IPS-20b (cell line): ENCODE results near the gene COL18A1.

Experiments
- H3K27ac ChIP-seq: one replicate; pipeline ENCODE4 v1.5.1; 2013; ENCODE audit warnings: low read length
- H3K27me3 ChIP-seq: 2 replicates; pipeline ENCODE4 v1.6.1; 2013; ENCODE audit warnings: mild to moderate bottlenecking, low read length, inconsistent platforms; ENCODE audit not compliant: insufficient read depth
- H3K36me3 ChIP-seq: 2 replicates; pipeline ENCODE4 v1.6.1; 2013; ENCODE audit warnings: low read depth, mild to moderate bottlenecking, inconsistent platforms, low read length, moderate library complexity; ENCODE audit not compliant: insufficient read depth
- H3K4me1 ChIP-seq: 2 replicates; pipeline ENCODE4 v1.6.1; 2013; ENCODE audit warnings: mild to moderate bottlenecking, control low read depth, inconsistent platforms, low read length, moderate library complexity; ENCODE audit not compliant: insufficient read depth
- H3K4me3 ChIP-seq: 2 replicates; pipeline ENCODE4 v1.5.1; 2013; ENCODE audit warnings: mild to moderate bottlenecking, low read length, inconsistent platforms
- H3K9ac ChIP-seq: 2 replicates; pipeline ENCODE4 v1.6.1; 2013; ENCODE audit warnings: low read depth, mild to moderate bottlenecking, inconsistent platforms, low read length, moderate library complexity
- H3K9me3 ChIP-seq: 2 replicates; pipeline ENCODE4 v1.6.1; 2013; ENCODE audit warnings: mild to moderate bottlenecking, low read depth, low read length, inconsistent platforms; ENCODE audit not compliant: insufficient read depth

The COL18A1 gene

DNA sequence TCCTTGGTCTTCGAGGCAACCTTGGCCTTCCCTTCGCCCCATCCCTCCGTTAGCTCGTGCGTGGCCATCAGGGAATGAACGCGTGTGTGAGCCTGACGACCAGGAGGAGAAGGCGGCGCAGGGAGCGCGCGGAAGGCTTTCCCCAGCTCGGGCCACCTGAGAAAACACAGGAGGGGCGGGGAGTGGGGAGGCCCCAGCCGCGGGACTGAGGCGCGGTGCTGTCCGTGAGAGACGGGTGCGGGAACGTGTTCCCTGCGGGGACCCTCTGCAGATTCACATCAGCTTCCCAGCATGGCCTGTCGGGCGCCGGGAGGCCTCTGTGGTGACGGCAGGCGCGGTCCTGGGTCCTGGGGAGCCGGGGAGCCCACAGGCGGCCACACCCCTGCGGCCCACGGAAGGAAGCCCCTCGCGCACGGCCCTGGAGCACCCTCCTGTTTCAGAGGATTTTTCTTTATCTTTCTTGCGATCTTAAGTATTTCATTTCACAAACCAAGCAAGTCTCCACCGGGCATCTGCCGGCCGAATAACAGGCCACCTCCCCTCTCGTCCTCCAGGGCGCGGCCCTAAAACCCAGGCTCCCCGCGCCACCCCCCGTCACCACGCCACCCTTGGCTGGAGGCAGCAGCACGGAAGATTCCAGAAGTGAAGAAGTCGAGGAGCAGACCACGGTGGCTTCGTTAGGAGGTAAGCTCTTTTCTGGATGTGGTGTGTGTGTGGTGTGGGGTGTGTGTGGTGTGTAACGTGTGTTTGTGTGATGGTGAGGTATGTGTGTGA lies 71.0 kb downstream of the COL18A1 start:
- Histone ChIP-seq H3K36me3 (peaks cover 66% of the 10 kb centered on the region), H3K4me1 (no peaks in the 10 kb centered on the region), H3K27me3 (no peaks in the 10 kb centered on the region), H3K9ac (no peak overlapping the region), H3K4me3 (no peak overlapping the region), H3K9me3 (no peaks in the 10 kb centered on the region), H3K27ac (no peak overlapping the region)

DNA sequence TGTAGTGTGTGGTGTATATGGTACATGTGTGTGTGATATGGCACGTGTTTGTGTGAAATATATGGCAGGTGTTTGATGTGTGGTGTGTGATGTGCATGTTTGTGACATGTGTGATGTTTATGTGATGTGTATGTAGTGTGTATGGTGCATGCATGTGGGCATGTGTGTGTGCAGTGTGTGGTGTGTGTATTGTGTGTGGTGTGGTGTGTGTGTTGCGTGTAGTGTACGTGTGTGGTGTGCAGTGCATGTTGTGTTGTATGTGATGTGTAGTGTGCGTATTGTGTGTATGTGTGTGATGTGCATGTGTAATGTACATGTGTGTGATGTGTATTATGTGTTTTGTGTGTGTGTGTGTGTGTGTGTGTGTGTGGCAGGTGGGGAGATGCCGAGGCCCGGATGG lies 71.6 kb downstream of the COL18A1 start:
- H3K9me3 ChIP-seq = no peaks in the 10 kb centered on the region
- H3K4me3 ChIP-seq = no peak overlapping the region
- peaks cover 72% of the 10 kb centered on the region for H3K36me3 ChIP-seq
- H3K9ac ChIP-seq = no peak overlapping the region
- no peaks in the 10 kb centered on the region for H3K27me3 ChIP-seq
- H3K4me1 ChIP-seq = no peaks in the 10 kb centered on the region
- H3K27ac ChIP-seq = no peak overlapping the region

DNA sequence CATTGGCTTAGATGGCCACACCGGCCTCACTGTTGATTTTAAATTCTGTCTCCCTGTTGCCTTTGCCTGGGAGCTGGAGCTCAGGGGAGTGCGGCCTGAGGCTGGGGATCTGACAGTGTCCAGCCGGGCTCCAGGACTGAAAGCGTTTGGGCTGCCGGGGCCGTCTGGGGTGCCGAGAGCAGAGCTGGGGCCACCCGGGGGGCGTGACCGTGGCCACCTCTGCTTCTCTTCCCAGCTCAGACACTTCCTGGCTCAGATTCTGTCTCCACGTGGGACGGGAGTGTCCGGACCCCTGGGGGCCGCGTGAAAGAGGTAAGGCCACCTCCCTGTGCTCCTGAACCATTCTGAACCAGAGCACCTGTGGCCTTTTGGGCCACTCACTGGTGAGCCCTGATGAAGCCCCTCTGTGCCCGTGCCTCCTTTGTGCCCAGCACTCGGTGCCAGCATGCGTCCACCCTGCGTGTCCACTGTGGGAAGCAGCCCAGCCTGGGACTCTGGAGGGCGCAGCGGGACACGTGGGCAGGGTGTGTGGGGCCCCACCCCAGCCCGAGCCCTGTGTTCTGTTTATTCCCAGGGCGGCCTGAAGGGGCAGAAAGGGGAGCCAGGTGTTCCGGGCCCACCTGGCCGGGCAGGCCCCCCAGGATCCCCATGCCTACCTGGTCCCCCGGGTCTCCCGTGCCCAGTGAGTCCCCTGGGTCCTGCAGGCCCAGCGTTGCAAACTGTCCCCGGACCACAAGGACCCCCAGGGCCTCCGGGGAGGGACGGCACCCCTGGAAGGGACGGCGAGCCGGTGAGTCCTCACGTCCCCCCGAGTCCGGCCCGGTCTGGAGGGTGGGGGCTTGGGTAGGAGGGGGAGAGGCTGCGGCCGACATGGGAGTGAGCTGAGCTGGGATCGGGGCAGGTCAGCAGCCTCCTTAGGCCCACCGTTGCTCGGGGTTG lies 72.5 kb downstream of the COL18A1 start:
- no peaks in the 10 kb centered on the region for H3K27me3 ChIP-seq
- H3K4me3 ChIP-seq = no peak overlapping the region
- H3K27ac ChIP-seq = no peak overlapping the region
- no peaks in the 10 kb centered on the region for H3K9me3 ChIP-seq
- H3K36me3 ChIP-seq = peaks cover 80% of the 10 kb centered on the region
- H3K9ac ChIP-seq = no peak overlapping the region
- no peaks in the 10 kb centered on the region for H3K4me1 ChIP-seq

DNA sequence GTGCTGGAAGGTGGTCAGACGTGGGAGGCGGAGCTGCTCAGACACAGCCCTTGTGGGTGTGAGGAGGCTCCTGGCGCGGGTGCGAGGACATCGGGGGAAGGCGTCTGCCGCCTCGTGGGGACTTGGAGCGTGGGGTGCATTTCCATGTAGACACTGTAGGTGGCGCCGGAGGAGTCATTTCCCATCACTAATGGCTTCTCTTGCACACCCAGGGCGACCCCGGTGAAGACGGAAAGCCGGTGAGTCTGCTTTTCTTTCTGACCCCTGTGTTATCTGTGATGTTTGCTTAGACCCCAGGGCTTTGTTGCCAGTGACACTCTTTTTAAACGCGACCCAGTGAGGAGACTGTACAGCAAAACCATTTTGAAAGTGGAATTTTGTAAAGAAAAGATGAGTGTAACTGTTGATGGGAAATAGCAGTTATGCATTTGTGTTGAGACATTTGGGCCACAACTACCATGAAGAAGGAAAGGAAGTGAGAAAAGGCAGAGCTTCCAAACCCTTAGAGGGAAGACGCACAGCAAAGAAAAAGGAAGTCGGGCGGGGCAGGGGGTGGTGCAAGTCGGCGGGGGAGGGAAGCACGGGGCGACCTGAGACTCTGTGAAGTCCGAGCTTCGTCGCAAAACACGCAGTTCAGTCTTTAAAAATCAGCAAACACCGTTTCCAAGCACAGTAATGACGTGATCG lies 73.3 kb downstream of the COL18A1 start:
- H3K4me3 ChIP-seq = no peak overlapping the region

DNA sequence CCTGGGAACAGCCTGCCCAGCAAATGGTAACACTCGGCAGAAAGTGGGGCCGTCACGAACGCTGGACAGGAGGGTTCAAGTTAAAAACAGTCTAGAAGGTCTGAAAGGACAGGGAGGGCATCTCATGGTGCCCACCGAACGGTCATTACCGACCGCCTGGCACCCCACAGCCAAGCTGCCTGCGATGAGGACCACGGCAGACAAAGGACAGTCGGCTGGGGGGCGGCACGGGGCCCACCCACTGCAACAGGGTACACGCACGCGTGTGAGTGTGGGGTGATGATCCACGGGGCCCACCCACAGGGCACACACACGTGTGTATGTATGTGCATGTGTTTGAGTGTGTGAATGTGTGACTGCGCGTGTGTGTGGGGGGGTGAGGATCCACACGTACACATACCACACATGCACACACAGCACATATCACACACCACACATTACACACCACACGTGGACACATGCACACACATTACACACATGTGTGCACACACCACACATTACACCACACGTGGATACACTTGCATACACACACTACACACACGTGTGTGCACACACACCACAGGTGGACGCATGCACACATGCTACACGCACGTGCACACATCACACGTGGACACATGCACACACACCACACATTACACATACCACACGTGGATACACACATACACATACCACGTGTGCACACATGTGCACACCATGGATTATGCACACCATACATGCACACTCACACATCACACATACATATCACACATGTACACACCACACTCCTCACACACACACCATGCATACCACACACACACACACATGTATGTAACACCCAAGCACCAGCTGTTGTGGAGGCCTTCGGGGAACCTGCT lies 74.1 kb downstream of the COL18A1 start:
- no peaks in the 10 kb centered on the region for H3K4me1 ChIP-seq
- no peaks in the 10 kb centered on the region for H3K27me3 ChIP-seq
- no peak overlapping the region for H3K4me3 ChIP-seq
- H3K36me3 ChIP-seq = peaks cover 84% of the 10 kb centered on the region
- H3K27ac ChIP-seq = no peak overlapping the region
- no peak overlapping the region for H3K9ac ChIP-seq
- H3K9me3 ChIP-seq = no peaks in the 10 kb centered on the region

More for the DNA sequence above, 73.3 kb downstream of the COL18A1 start:
- Histone ChIP-seq H3K36me3 (peaks cover 84% of the 10 kb centered on the region), H3K9ac (no peak overlapping the region), H3K9me3 (no peaks in the 10 kb centered on the region), H3K4me1 (no peaks in the 10 kb centered on the region), H3K27ac (no peak overlapping the region), H3K27me3 (no peaks in the 10 kb centered on the region)

DNA sequence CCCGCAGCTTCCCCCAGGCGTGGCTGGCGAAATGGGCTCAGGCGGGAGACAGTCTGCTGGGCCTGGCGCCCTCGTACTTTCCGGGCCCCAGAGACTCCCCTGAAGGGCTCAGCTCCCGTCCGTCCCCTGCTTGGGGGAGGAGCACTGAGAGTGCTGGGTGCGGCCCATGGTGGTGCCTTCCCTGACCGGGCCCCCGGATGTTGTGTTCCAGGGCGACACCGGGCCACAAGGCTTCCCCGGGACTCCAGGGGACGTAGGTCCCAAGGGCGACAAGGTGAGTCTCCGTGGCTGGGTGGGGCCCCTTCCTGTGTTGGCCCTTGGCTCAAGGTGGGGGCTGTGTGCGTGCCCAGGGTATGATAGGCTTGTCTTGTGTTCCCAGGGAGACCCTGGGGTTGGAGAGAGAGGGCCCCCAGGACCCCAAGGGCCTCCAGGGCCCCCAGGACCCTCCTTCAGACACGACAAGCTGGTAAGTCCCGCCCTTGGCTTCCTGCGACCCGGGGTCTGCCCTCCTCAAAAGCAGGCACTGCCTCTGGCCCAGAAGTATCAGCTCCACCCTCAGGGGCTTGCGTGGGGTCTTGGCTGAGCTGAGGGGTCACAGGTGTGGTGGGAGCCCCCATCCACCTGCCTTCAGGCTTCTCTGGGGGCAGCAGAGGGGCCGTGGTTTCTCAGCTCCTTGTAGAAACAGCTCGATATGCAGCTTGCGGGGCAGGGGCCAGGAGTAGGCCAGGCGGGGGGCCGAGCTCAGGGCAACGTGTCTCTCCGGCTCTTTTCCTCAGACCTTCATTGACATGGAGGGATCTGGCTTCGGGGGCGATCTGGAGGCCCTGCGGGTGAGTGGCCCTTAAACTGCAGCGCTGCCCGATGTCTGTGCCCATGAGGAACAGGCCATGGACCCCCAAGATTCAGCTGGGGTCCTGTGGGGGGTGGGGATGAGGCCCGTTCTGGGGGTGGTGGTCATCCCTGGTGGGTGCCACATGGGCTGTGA lies 75.0 kb downstream of the COL18A1 start:
- no peaks in the 10 kb centered on the region for H3K27me3 ChIP-seq
- peaks cover 83% of the 10 kb centered on the region for H3K36me3 ChIP-seq
- H3K9me3 ChIP-seq = no peaks in the 10 kb centered on the region
- H3K9ac ChIP-seq = no peak overlapping the region
- H3K4me1 ChIP-seq = no peaks in the 10 kb centered on the region
- no peak overlapping the region for H3K4me3 ChIP-seq
- H3K27ac ChIP-seq = no peak overlapping the region

DNA sequence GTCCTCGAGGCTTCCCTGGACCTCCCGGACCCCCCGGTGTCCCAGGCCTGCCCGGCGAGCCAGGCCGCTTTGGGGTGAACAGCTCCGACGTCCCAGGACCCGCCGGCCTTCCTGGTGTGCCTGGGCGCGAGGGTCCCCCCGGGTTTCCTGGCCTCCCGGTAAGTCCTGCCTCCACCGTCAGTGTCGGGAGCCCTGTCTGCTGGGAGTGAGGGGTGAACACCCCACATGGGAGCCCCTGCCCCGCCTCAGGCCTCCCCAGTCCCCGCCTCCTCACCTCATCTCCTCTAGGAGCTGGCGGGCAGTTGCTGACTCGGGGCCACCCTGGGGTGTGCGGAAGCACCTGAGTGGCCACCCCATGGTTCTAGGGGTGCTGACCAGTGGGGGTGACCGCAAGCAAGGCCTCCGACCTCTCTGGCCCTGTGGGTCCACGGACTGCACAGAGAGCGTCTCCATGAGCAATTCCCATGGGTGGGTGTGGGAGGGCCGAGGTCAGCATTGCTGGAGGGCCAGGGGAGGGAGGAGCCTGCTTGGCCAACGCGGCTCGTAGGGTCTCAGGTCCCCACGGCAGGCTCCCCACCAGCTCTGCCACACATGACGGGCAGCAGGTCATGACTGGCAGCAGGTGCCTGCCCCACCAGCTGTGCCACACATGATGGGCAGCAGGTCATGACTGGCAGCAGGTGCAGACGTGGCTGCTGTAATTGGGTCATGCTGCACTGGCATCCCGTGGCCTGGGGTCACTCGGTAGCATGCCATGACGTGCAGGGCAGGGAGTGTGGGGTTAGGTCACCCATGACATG lies 75.9 kb downstream of the COL18A1 start:
- Histone ChIP-seq H3K9me3 (no peaks in the 10 kb centered on the region), H3K27ac (no peak overlapping the region), H3K9ac (no peak overlapping the region), H3K4me1 (no peaks in the 10 kb centered on the region), H3K27me3 (no peaks in the 10 kb centered on the region), H3K36me3 (peaks cover 74% of the 10 kb centered on the region), H3K4me3 (no peak overlapping the region)

DNA sequence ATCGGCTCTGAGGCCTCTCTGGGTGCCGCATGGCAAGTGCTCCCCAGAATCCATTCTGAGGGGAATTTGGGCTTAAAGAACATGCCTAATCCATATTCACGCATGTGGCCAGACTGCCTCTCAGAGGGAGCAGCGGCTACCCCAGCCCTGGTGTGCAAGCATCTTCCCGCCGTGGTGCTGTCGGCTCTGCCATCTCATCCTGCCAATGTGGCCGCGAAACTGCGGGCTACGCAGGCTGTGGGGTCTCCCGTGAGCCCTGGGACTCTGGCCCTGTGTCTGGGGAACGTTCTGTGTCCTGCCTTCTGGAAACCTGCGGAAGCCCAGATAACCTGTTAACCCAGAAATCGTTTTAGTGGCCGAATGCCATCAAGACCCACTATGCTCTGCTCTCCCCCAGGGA lies 76.6 kb downstream of the COL18A1 start:
- no peaks in the 10 kb centered on the region for H3K27me3 ChIP-seq

DNA sequence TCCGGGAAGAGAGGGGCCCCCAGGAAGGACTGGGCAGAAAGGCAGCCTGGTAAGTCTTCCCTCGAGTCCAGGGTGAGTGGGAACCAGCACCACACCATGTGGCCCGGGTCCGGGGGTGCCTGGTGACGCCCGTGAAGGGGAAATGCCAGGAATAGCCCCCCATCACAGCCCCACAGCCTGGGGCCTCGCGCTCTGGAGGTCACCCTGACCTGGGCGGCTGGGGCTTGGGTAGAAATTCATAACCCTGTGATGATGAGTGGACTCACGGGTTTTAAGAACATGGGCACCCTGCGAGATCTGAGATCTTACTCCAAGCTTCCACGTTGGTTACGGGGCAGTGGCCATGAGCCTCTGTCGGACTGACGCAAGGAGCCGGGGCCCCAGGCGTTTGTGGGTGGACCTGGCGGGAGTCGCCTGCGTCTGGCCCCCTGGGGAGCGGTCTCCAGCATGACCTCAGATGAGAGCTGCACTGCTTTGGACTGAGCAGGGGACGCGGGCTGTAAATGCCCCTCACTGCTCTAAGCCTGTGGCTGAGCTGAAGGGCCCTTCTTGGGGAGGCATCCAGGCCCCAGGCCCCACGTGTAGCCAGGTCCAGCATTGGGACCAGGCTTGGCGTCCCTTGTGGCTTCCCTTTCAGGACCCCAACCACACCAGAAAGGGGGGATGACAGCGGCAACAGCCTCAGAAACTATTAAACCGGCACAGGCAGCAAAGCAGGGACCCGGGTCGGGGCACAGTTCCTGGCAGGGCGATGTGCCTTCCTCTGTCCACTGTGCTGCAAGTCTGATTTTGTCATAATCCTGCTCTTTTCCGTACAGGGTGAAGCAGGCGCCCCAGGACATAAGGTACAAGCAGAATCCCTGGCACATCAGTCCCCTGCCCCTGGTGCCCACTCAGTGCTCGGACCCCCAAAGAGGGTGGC lies 77.3 kb downstream of the COL18A1 start:
- Histone ChIP-seq H3K27me3 (no peaks in the 10 kb centered on the region), H3K4me1 (no peaks in the 10 kb centered on the region), H3K9ac (no peak overlapping the region), H3K27ac (no peak overlapping the region), H3K36me3 (peaks cover 67% of the 10 kb centered on the region), H3K9me3 (no peaks in the 10 kb centered on the region), H3K4me3 (no peak overlapping the region)

More for the DNA sequence above, 76.6 kb downstream of the COL18A1 start:
- Histone ChIP-seq H3K4me3 (no peak overlapping the region), H3K9ac (no peak overlapping the region), H3K9me3 (no peaks in the 10 kb centered on the region), H3K4me1 (no peaks in the 10 kb centered on the region), H3K36me3 (peaks cover 67% of the 10 kb centered on the region), H3K27ac (no peak overlapping the region)
